HG03039 (cell line): ENCODE measurements around the gene TSPAN9.

Experiments used
- ATAC-seq: cut with Tn5 transposase; IDR thresholded peaks from one replicate; pipeline ENCODE4 v1.9.1; 2021; ENCODE audit warnings: mild to moderate bottlenecking, moderate library complexity; ENCODE audit not compliant: unreplicated experiment

TSPAN9 gene

GRCh38 chr12:3243376-3244084, 166.4 kb downstream of the TSPAN9 start:
- no peak for ATAC-seq

GRCh38 chr12:3244219-3244750, 167.1 kb downstream of the TSPAN9 start:
- no peak for ATAC-seq

GRCh38 chr12:3246253-3246652, 169.1 kb downstream of the TSPAN9 start:
- no peak for ATAC-seq

GRCh38 chr12:3247077-3247476, 169.9 kb downstream of the TSPAN9 start:
- ATAC-seq: no peak

GRCh38 chr12:3247629-3248161, 170.5 kb downstream of the TSPAN9 start:
- ATAC-seq: no peak

- no peak for ATAC-seq
These were observed 172.1 kb downstream of the TSPAN9 start for GRCh38 chr12:3249081-3249800.

- ATAC-seq: no peak
These were observed 172.9 kb downstream of the TSPAN9 start for GRCh38 chr12:3250034-3250433.

GRCh38 chr12:3250576-3250975, 173.4 kb downstream of the TSPAN9 start:
- no peak for ATAC-seq

- no peak for ATAC-seq
These were observed 173.9 kb downstream of the TSPAN9 start for GRCh38 chr12:3251067-3251466.

- ATAC-seq: no peak
These were observed 174.5 kb downstream of the TSPAN9 start for GRCh38 chr12:3251691-3252090.

- no peak for ATAC-seq
These were observed 175.3 kb downstream of the TSPAN9 start for GRCh38 chr12:3252450-3252891.

- ATAC-seq: no peak
These were observed 176.6 kb downstream of the TSPAN9 start for GRCh38 chr12:3253682-3254275.

GRCh38 chr12:3255057-3255456, 177.9 kb downstream of the TSPAN9 start:
- no peak for ATAC-seq

- ATAC-seq: no peak
These were observed 179.0 kb downstream of the TSPAN9 start for GRCh38 chr12:3256103-3256631.

- no peak for ATAC-seq
These were observed 180.2 kb downstream of the TSPAN9 start for GRCh38 chr12:3257411-3257810.

- no peak for ATAC-seq
These were observed 182.8 kb downstream of the TSPAN9 start for GRCh38 chr12:3259973-3260372.

- no peak for ATAC-seq
These were observed 184.7 kb downstream of the TSPAN9 start for GRCh38 chr12:3261782-3262359.

- no peak for ATAC-seq
These were observed 185.3 kb downstream of the TSPAN9 start for GRCh38 chr12:3262470-3262869.

- ATAC-seq: no peak
These were observed 186.1 kb downstream of the TSPAN9 start for GRCh38 chr12:3263282-3263681.

GRCh38 chr12:3263939-3264922, 187.1 kb downstream of the TSPAN9 start:
- ATAC-seq: no peak
